Ovary (tissue), 9 donors: ENCODE data around the gene CBLN4. TPM values are rescaled to one million over a fixed set of nuclear protein-coding genes. Genes with fewer than 3 reads are reported as not detected.

Experiments used
- DNase-seq, 5 donors: peaks; one replicate each; pipeline ENCODE4 v3.0.0-alpha.2; 2019 to 2020
- H3K27ac ChIP-seq, 2 donors: fragments of 200-600 bp; one replicate each; pipeline versions ENCODE4 v1.5.1 to v1.8.0; 2019 to 2022
- H3K27me3 ChIP-seq: fragments of 200-600 bp; one replicate; pipeline ENCODE4 v1.8.0; 2022
- H3K36me3 ChIP-seq: fragments of 200-600 bp; sonication (generic); one replicate; pipeline ENCODE4 v1.5.1; 2019
- H3K4me1 ChIP-seq: one replicate; pipeline ENCODE4 v1.8.1; 2013; ENCODE audit warnings: mild to moderate bottlenecking, moderate library complexity; ENCODE audit not compliant: insufficient read depth
- H3K4me3 ChIP-seq: fragments of 200-600 bp; sonication (generic); one replicate; pipeline ENCODE4 v1.5.1; 2017
- H3K9me3 ChIP-seq, 2 donors: fragments of 200-600 bp in 1 of 2; sonication (generic) in 1 of 2; one replicate each; pipeline versions ENCODE4 v1.5.1 to v1.8.1; 2013 to 2019; ENCODE audit warnings: mild to moderate bottlenecking in 1 of 2, moderate library complexity in 1 of 2
- EP300 ChIP-seq: sonication (generic); formaldehyde crosslinking; IDR thresholded peaks from one replicate; pipeline ENCODE4 v1.6.1; 2017; ENCODE audit warnings: antibody characterized with exemption
- POLR2A ChIP-seq: fragments of 450-650 bp; IDR thresholded peaks from one replicate; pipeline ENCODE4 v1.6.1; 2017; ENCODE audit warnings: antibody characterized with exemption, mild to moderate bottlenecking, moderate library complexity
- WGBS, 3 donors: extraction: QIAGEN DNeasy Blood & Tissue Kit in 1 of 3; methylation state at CpG; one replicate each; pipeline versions ENCODE4 v1.1.5 to v1.1.7; 2013 to 2017; 5-methylcytosine and 5-hydroxymethylcytosine counted together
- intact Hi-C, 4 donors: fragments of 100-400 bp; cut with DNase I; formaldehyde crosslinking; loops; one replicate each; pipeline versions ENCODE4 v1.11.0 to v1.15.1; 2022 to 2023
- polyA plus RNA-seq, 2 donors: library from polyadenylated mRNA; stranded (reverse); fragments of 200-250 nt in 1 of 2; fragments of 350-450 nt in 1 of 2; fragmentation: Illumina TruSeq in 1 of 2; extraction: RNeasy Lipid Tissue Mini Kit (QIAGEN cat#74804) in 1 of 2; gene quantifications; one replicate each; pipeline ENCODE4 v1.2.3, GENCODE V29; 2013 to 2014
- total RNA-seq, 7 donors: library from RNA; depleted of rRNA in 2 of 7; stranded (reverse); fragments of >200 nt in 2 of 7; fragmentation: NEBNext Ultra II Directional in 3 of 7; extraction: Animal tissue kit (Norgen Biotek cat#: 25700) in 3 of 7; gene quantifications; one replicate each; pipeline versions ENCODE4 v1.1.0 to v1.2.4, GENCODE V29; 2016 to 2023
- TF ChIP-seq, protein P1 (sequence below), 3 donors: fragments of 450-650 bp in 2 of 3; fragments of 200-600 bp in 1 of 3; IDR thresholded peaks; one replicate each; pipeline versions ENCODE4 v1.5.1 to v1.8.0; 2016 to 2022; ENCODE audit warnings: antibody characterized with exemption in 3 of 3, mild to moderate bottlenecking in 1 of 3
- donor health status: DM: no; HTN: no; CAD: no; lungs with moderate emphysema.
- donor health status: DM: no; HTN: no; CAD: no.
- donor health status: Bipolar disorder and iron deficiency.
- donor health status: DM: yes; HTN: yes; CAD: no.
- donor health status: DM: no; HTN: no; CAD: no.
- donor health status: DM: yes; HTN: yes; CAD: no.

CBLN4 gene
- total and polyA plus RNA-seq, 9 donors, result 0.36 to 12.9 (median 3.6) TPM

GRCh38 chr20:56004611-56005388 lies 519 bp downstream of the CBLN4 start:
- Histone ChIP-seq H3K27me3 (no peaks in the 10 kb centered on the region), H3K4me3 (no peak overlapping the region), H3K36me3 (no peaks in the 10 kb centered on the region), H3K27ac (no peak overlapping the region), H3K9me3 (no peaks in the 10 kb centered on the region), H3K4me1 (peaks cover 12% of the 10 kb centered on the region)
- WGBS, 3 donors, result 1 to 3% (median 2%) methylated on average over 70 of the region's 70 CpGs
- TF ChIP-seq POLR2A (no peak), EP300 (no peak)
- TF ChIP-seq, protein P1, sequence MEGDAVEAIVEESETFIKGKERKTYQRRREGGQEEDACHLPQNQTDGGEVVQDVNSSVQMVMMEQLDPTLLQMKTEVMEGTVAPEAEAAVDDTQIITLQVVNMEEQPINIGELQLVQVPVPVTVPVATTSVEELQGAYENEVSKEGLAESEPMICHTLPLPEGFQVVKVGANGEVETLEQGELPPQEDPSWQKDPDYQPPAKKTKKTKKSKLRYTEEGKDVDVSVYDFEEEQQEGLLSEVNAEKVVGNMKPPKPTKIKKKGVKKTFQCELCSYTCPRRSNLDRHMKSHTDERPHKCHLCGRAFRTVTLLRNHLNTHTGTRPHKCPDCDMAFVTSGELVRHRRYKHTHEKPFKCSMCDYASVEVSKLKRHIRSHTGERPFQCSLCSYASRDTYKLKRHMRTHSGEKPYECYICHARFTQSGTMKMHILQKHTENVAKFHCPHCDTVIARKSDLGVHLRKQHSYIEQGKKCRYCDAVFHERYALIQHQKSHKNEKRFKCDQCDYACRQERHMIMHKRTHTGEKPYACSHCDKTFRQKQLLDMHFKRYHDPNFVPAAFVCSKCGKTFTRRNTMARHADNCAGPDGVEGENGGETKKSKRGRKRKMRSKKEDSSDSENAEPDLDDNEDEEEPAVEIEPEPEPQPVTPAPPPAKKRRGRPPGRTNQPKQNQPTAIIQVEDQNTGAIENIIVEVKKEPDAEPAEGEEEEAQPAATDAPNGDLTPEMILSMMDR (IDR thresholded peaks at IDR 0.05), result no peak
- DNase-seq, result peak in 1 of 5 donors; percentile 42
- intact Hi-C loops, result no loop called here

DNA sequence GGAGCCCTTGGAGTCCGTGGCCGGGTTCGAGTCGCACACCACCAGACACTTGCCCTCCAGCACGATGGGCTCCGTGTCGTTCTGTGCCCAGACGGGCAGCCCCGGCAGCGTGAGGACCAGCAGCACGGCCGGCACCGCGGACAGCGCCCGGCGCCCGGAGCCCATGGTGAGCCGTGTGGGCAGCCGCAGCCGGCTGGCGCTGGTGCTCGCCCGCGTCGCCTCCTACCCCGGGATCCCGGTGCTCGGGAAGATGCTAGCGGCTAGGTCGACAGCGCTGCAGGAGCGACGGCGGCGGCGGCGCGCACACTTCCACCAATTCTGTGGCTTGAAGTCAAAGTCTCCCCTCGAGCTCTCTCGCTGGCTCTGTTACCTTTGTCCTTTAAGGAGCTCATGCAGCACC lies 1.3 kb downstream of the CBLN4 start:
- H3K27me3 ChIP-seq, result no peaks in the 10 kb centered on the region
- H3K4me3 ChIP-seq, result no peak overlapping the region
- intact Hi-C loops, result no loop called here
- peaks cover 12% of the 10 kb centered on the region for H3K4me1 ChIP-seq
- peak in 4 of 5 donors; percentile 21 to 67 (median 32) for DNase-seq
- 1 to 2% (median 1%) methylated on average over 15 to 41 of the region's 41 CpGs for WGBS, 3 donors
- H3K36me3 ChIP-seq, result no peaks in the 10 kb centered on the region
- no peaks in the 10 kb centered on the region for H3K9me3 ChIP-seq
- TF ChIP-seq POLR2A (no peak), EP300 (no peak)
- TF ChIP-seq, protein P1 (IDR thresholded peaks at IDR 0.05), result no peak
- no peak overlapping the region for H3K27ac ChIP-seq

GRCh38 chr20:56002908-56003800 lies 2.2 kb downstream of the CBLN4 start:
- no peak overlapping the region for H3K27ac ChIP-seq
- H3K36me3 ChIP-seq, result no peaks in the 10 kb centered on the region
- peak in 2 of 5 donors; percentile 20 to 42 for DNase-seq
- H3K4me1 ChIP-seq, result peaks cover 12% of the 10 kb centered on the region
- no peaks in the 10 kb centered on the region for H3K27me3 ChIP-seq
- intact Hi-C loops, result no loop called here
- TF ChIP-seq, protein P1 (IDR thresholded peaks at IDR 0.05), result no peak
- no peak for TF ChIP-seq POLR2A
- no peak for TF ChIP-seq EP300
- H3K9me3 ChIP-seq, result no peaks in the 10 kb centered on the region
- WGBS, 3 donors, result 1 to 2% (median 2%) methylated on average over 37 to 38 of the region's 38 CpGs
- H3K4me3 ChIP-seq, result no peak overlapping the region

DNA sequence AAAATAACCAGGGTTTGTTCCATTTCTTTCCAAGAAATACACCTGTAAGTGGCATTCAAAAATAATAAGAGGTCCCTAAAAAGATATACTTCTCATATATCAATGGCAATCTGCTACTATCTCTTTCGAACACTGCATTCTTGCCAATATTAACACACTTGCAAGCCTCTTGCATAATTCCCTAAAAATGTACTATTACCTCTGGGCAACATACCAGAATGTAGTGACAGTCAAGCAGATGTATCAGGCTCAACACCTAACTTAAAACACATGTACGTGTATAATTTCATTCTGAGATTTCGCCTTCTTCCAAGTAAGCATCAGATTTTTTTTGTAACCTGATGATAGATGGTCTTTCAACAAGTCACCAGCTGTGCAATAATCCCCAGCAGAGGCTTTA lies 3.4 kb downstream of the CBLN4 start:
- no peak for DNase-seq
- peaks cover 12% of the 10 kb centered on the region for H3K4me1 ChIP-seq
- H3K27me3 ChIP-seq, result no peaks in the 10 kb centered on the region
- intact Hi-C loops, result no loop called here
- no peaks in the 10 kb centered on the region for H3K36me3 ChIP-seq
- no peak overlapping the region for H3K27ac ChIP-seq
- H3K9me3 ChIP-seq, result no peaks in the 10 kb centered on the region
- WGBS, 3 donors, result 80 to 89% (median 87%) methylated on average over 3 of the region's 3 CpGs
- TF ChIP-seq, protein P1 (IDR thresholded peaks at IDR 0.05), result no peak
- TF ChIP-seq EP300 (no peak), POLR2A (no peak)
- no peak overlapping the region for H3K4me3 ChIP-seq
